Left lung (tissue), 10 donors: Measurements from ENCODE around the gene NOL11. TPM values are rescaled to one million over a fixed set of nuclear protein-coding genes. Genes with fewer than 3 reads are reported as not detected.

ENCODE experiments used
- ATAC-seq: fragments of 200-7000 bp; cut with Tn5 transposase; one replicate; pipeline ENCODE4 v1.9.1; 2020; ENCODE audit warnings: moderate library complexity
- DNase-seq, 4 donors: peaks; one replicate each; pipeline ENCODE4 v3.0.0-alpha.2; 2013 to 2020
- H3K27ac ChIP-seq, 2 donors: fragments of 200-600 bp; sonication (generic) in 1 of 2; one replicate each; pipeline versions ENCODE4 v1.5.0 to v1.8.0; 2020 to 2021
- H3K27me3 ChIP-seq, 2 donors: fragments of 200-600 bp; sonication (generic) in 1 of 2; one replicate each; pipeline versions ENCODE4 v1.5.0 to v1.8.0; 2020 to 2021
- H3K36me3 ChIP-seq, 2 donors: fragments of 200-600 bp; sonication (generic) in 1 of 2; one replicate each; pipeline versions ENCODE4 v1.5.0 to v1.8.0; 2020 to 2021
- H3K4me1 ChIP-seq, 2 donors: fragments of 200-600 bp; one replicate each; pipeline ENCODE4 v1.8.0; 2021
- H3K4me3 ChIP-seq, 2 donors: fragments of 200-600 bp; sonication (generic) in 1 of 2; one replicate each; pipeline versions ENCODE4 v1.5.0 to v1.8.0; 2020 to 2021; ENCODE audit warnings: mild to moderate bottlenecking in 1 of 2
- H3K9me3 ChIP-seq, 2 donors: fragments of 200-600 bp; sonication (generic) in 1 of 2; one replicate each; pipeline versions ENCODE4 v1.5.0 to v1.8.0; 2020 to 2021
- CTCF ChIP-seq, 2 donors: fragments of 200-600 bp; sonication (generic) in 1 of 2; IDR thresholded peaks; one replicate each; pipeline versions ENCODE4 v1.5.0 to v1.8.0; 2021; ENCODE audit warnings: antibody characterized with exemption in 2 of 2
- intact Hi-C, 2 donors: fragments of 100-400 bp; cut with DNase I; formaldehyde crosslinking; loops; one replicate each; pipeline versions ENCODE4 v1.11.2 to v1.14.2; 2022
- polyA plus RNA-seq, 6 donors: library from polyadenylated mRNA; unstranded; fragments of 120-200 nt; gene quantifications; one replicate each; pipeline ENCODE4 v1.2.1, GENCODE V29; 2013; ENCODE audit not compliant: insufficient read length in 6 of 6
- total RNA-seq, 2 donors: library from RNA; stranded (reverse); fragmentation: NEBNext Ultra II Directional; extraction: Animal tissue kit (Norgen Biotek cat#: 25700); gene quantifications; one replicate each; pipeline ENCODE4 v1.2.1, GENCODE V29; 2021
- donor health status: DM: no; HTN: yes; CAD: no.
- donor health status: DM: no; HTN: no; CAD: no.

Gene NOL11
- total and polyA plus RNA-seq, 8 donors: 27.8 to 92.6 (median 81.9) TPM

GRCh38 chr17:67729903-67730302 is 12.2 kb downstream of the NOL11 start:
- peaks cover 0 to 95% of the 10 kb centered on the region in 2 donors for H3K36me3 ChIP-seq
- intact Hi-C loops: no loop called here
- TF ChIP-seq CTCF (IDR thresholded peaks at IDR 0.05): no peak
- peaks cover 0 to 5% of the 10 kb centered on the region in 2 donors for H3K9me3 ChIP-seq
- H3K4me1 ChIP-seq: no peaks in the 10 kb centered on the region
- H3K27ac ChIP-seq: no peak overlapping the region
- no peak for DNase-seq
- H3K27me3 ChIP-seq: no peaks in the 10 kb centered on the region
- no peak for ATAC-seq
- H3K4me3 ChIP-seq: no peak overlapping the region

GRCh38 chr17:67730731-67731130 is 13.0 kb downstream of the NOL11 start:
- H3K36me3 ChIP-seq: peaks cover 0 to 93% of the 10 kb centered on the region in 2 donors
- TF ChIP-seq CTCF (IDR thresholded peaks at IDR 0.05): no peak
- H3K4me3 ChIP-seq: no peak overlapping the region
- ATAC-seq (no peak), DNase-seq (no peak)
- H3K4me1 ChIP-seq: no peaks in the 10 kb centered on the region
- intact Hi-C loops: no loop called here
- H3K9me3 ChIP-seq: peaks cover 0 to 5% of the 10 kb centered on the region in 2 donors
- no peak overlapping the region for H3K27ac ChIP-seq
- H3K27me3 ChIP-seq: no peaks in the 10 kb centered on the region

DNA sequence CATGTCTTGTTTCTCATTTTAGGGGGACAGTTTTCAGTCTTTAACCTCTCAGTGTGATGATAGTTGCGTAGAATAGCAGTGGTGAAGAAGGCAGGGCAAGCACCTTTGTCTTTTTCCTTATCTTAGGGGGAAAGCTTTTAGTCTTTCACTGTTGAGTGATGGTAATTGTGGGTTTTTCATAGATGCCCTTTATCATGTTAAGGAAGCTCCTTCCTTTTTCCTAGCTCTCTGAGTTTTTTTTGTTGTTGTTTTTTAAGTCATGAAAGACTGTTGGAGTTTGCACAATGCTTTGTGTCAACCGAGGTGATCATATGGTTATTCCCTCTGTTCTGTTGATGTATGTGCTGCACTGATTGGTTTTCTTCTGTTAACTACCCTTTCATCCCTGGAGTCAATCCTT is 15.7 kb downstream of the NOL11 start:
- H3K36me3 ChIP-seq: peaks cover 6 to 93% of the 10 kb centered on the region in 2 donors
- ATAC-seq (no peak), DNase-seq (no peak)
- no peak overlapping the region for H3K27ac ChIP-seq
- intact Hi-C loops: no loop called here
- H3K9me3 ChIP-seq: peaks cover 0 to 5% of the 10 kb centered on the region in 2 donors
- no peaks in the 10 kb centered on the region for H3K4me1 ChIP-seq
- H3K4me3 ChIP-seq: no peak overlapping the region
- H3K27me3 ChIP-seq: no peaks in the 10 kb centered on the region
- no peak for TF ChIP-seq CTCF (IDR thresholded peaks at IDR 0.05)

DNA sequence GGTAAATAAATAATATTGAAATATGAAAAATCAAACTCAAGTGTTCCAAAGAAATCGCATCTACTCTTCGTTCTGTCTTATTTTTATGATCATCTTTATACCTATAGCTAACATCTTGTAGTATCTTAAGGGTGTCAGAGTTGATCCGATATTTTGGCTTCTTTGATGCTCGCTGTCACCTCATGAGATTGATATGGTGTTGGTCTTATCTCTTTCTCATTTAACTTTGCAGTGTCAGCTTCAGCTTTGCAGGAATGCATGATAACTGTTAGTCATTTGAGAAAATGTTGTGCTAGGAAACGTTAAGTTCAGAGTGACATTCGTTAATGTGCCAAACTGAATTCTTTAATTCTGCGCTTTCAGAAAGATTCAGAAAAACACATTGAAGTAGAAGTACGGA is 19.4 kb downstream of the NOL11 start:
- no peak for ATAC-seq
- no peaks in the 10 kb centered on the region for H3K9me3 ChIP-seq
- no peaks in the 10 kb centered on the region for H3K27me3 ChIP-seq
- H3K27ac ChIP-seq: no peak overlapping the region
- H3K36me3 ChIP-seq: peaks cover 6 to 96% of the 10 kb centered on the region in 2 donors
- intact Hi-C loops: no loop called here
- no peak for DNase-seq
- no peak for TF ChIP-seq CTCF (IDR thresholded peaks at IDR 0.05)
- no peaks in the 10 kb centered on the region for H3K4me1 ChIP-seq
- H3K4me3 ChIP-seq: no peak overlapping the region

GRCh38 chr17:67742025-67742424 is 24.3 kb downstream of the NOL11 start:
- no peak for TF ChIP-seq CTCF (IDR thresholded peaks at IDR 0.05)
- H3K27me3 ChIP-seq: no peaks in the 10 kb centered on the region
- no peaks in the 10 kb centered on the region for H3K9me3 ChIP-seq
- no peak overlapping the region for H3K27ac ChIP-seq
- no peak overlapping the region for H3K4me3 ChIP-seq
- ATAC-seq (no peak), DNase-seq (no peak)
- intact Hi-C loops: loop anchor here in 1 of 2 donors (10.0 kb wide), 1 partner anchor 193 kb away; no protein-coding TSS in a partner anchor
- no peaks in the 10 kb centered on the region for H3K4me1 ChIP-seq
- peaks cover 6 to 100% of the 10 kb centered on the region in 2 donors for H3K36me3 ChIP-seq
